A172 (cell line): Measurements from ENCODE around the gene RPL15. TPM values are rescaled to one million over a fixed set of nuclear protein-coding genes. Genes with fewer than 3 reads are reported as not detected.
"Not testable (repeated sequence)": the region's sequence is repeated elsewhere in the genome, so short reads cannot be mapped to it uniquely, and the experiment has no call there.

Experiments
- DNase-seq: peaks from one replicate; pipeline ENCODE4 v3.0.0-alpha.2; 2015; ENCODE audit warnings: low spot score
- total RNA-seq: library from RNA; depleted of rRNA; stranded (reverse); fragments of >200 nt; shearing (Covaris generic); gene quantifications from 2 replicates; pipeline ENCODE4 v1.2.3, GENCODE V29; 2014

Gene RPL15
- total RNA-seq, 1 experiment from 2014 or later: 1,056 TPM

DNA sequence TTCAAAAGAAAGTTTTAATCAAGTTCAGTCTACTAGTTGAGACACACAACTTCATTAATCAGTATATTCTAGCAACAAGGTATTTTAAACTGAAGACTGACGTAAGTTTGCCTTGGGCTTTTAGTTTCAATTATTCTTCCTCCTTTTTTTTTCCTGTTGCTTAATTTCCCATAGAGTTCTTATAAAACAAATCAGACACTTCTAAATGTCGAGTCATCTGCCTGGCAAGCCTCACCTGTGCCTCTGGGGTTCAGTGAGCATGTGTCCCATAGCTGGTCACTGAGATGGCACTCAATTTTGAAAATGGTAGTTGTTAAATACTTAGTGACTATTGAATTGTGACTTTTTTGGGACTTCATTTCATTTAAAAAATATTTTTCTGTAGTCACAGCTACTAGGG lies 27.5 kb upstream of the RPL15 start:
- DNase-seq: no peak

- DNase-seq: no peak
These were observed 27.0 kb upstream of the RPL15 start for GRCh38 chr3:23889950-23890349.

DNA sequence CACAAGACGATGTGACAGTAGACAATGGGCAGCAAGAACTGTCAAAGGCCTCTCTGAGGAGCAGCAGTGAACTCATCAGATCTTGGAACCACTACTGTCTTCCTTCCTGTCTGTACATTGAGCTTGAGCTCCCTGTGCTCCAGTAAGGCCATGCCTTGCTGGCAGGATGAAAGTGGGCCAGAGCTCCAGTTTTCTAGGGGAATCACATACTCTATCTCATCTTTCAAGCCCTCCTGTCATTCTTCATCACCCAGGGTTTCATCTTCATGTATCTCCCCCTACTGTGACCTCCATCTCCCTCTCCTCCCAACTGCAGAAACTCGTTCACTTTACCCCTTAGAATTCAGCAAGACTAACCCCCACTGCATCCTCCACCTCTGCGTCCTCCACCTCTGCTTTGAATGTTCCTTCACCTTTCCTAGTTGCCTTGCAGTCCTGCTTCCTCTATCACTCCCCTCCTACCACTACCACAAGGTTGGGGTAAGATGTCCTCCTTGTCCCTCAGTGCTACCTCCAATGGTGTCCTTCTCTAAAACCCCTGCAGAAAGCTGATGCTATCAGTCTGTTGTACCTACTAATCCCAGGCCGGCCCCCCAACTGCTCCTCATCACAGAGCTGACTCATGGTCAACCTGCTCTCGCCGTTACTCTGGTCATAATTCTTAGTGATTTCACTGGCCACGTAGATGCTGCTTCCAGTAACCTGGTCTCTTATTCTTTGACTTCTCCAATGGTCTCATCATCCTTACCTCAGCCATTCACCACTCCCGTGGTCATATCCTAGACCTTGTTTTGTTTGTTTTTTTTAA lies 22.5 kb upstream of the RPL15 start:
- DNase-seq: no peak

- DNase-seq: no peak
These were observed 21.8 kb upstream of the RPL15 start for GRCh38 chr3:23895181-23895580.

DNA sequence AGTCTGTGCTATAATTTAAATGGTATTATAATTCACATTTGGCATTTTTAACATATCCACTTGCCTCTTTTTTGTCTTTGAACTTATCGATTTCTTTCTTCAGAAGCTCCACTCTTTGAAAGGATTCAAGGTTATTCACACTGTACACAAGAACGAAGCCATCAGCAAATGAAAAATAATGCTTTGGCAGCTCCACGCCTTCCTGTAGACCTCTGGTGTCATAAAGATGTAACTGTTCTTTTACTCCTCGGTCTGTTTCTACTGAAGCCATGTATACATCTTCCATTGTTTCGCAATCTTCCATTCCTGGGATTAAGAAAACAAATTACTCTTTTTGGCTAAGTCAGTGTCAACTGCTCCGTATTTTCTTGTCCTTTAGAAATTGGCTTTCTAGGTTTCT lies 16.2 kb upstream of the RPL15 start:
- DNase-seq: no peak

- no peak for DNase-seq
These were observed 12.4 kb upstream of the RPL15 start for GRCh38 chr3:23904545-23904944.

GRCh38 chr3:23909341-23909740 lies 7.6 kb upstream of the RPL15 start:
- DNase-seq: no peak

DNA sequence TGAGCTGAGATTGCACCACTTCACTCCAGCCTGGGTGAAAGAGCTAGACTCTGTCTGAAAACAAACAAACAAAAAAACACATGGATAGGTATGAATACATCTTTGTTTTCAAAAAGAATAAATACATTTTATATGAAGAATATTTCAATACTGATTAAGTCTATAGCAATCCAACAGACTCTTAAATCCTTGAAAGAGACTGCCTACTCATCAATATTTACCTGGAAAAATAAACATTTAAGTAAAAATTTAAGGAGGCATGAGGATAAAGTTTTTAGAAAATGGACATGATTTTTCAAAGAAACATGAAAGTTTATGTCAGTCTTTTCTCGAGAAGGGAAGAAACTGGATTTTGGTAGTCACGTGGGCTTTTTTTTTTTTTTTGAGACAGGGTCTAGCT lies 5.5 kb upstream of the RPL15 start:
- no peak for DNase-seq

- DNase-seq: not testable (repeated sequence)
These were observed 4.6 kb upstream of the RPL15 start for GRCh38 chr3:23912335-23912734.

DNA sequence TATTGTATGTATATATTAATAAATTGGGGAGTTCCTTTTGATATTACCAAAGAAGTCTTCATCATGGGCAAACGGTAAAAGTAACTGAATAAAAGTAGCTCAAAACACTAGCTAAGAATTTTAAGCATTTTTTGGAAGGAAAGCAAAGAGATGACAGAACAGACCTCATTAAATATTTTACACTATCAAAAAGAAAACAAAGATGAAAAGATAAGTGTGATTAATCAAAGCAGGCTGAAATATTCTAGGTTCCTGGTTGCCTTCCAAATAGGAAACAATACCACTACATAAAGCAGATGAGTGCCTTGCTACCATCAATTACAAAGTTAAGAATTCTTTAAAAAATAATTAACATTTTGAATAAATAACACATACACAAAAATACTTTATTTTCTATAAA lies 3.8 kb upstream of the RPL15 start:
- no peak for DNase-seq

DNA sequence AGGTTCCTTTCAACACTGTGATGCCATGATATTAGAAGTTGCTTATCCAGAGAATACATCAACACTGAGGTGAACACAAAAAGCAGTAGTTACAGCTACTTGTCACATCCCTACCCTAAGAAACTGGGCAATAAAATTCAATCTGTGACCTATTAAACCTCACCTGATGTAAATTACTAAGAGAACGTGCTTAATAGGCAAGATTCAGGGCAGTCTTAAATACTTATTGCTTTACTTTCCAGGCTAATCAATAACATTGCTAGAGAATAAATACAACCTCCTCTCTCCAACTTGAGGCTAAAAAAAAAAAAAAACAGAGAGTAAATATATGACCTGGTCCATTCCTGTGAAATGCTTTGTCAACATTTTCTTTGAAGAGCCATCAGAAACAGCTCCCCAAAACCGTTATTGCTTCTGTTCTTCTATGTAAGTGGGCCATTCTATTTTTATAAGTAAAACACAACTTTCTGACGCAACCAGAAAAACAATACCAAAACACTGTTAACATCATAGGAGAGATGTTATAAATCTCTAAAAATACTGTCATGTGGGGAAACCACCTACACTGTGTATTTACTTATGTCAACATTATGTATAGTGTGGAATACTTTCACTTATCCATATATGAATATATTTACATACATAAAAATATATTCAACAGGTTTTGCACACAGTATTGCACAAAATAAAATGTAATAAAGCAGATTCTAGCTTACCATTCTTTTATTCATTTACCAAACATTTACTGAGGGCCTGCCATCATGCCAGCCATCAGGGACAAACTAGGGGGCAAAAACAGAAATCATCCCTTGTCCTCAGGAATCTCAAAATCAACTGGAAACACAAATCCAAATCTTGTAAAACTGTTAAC lies 2.8 kb upstream of the RPL15 start:
- DNase-seq: no peak

DNA sequence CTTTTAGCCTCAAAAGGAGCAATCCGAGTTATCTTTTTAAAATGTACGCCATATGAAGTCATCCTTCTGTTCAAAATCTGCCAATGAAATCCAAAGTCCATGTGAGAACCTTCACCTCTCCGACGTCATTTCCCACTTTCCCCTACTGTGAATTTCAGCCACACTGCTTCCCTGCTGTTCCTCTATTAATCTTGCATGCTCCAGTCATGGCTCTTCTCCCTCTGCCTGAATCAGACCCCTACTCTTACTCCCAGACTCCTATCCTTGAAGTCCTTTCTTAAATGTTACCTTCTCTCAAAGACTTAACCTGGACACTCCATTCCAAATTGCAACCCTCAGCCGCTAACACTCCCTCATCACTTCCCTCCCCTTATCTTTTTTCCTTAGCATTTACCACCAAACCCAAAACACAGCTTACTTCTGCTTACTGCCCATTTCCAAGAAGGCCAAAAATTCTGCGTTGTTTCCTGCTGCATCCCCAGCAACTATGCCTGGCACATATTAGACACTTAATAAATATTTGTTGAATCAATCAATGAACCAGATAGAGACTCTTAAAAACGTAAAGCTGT lies 1.3 kb upstream of the RPL15 start:
- DNase-seq: peak; percentile 16

DNA sequence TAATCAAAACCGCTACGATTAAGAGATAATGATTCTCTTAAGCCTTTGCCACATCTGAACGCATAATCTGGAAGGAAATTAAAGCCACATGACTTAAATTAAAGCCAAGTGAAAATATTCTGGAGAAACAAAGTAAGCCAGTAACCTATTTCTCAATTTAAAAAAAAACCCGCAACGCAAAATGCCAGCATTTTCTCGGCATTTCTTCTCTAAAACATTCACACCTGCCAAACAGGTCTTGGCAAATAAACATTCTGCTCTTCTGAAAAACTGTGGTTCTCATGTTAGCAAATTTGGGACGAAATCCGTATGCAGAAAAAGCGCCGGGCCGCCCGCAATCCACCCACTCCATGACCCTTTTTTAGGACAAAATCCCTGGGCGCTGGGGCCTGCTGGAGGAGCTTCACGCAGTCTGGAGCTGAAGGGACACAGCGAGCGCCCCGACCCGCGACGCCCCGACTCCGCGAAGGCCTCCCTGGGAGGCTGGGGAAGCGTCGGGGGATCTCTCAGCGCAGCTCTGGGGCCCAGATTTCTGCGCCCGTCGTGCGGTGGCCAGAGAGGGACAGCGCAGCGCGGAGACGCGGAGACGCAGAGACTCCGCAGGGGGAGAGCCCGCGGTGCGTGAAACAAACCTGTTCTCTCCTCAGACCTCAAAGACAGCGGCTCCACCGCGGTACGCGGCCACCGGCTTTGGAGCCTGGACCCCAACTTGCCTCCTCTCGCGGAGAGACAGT lies 613 bp upstream of the RPL15 start:
- no peak for DNase-seq

GRCh38 chr3:23917679-23918303 lies 859 bp downstream of the RPL15 start:
- peak; percentile 38 for DNase-seq

DNA sequence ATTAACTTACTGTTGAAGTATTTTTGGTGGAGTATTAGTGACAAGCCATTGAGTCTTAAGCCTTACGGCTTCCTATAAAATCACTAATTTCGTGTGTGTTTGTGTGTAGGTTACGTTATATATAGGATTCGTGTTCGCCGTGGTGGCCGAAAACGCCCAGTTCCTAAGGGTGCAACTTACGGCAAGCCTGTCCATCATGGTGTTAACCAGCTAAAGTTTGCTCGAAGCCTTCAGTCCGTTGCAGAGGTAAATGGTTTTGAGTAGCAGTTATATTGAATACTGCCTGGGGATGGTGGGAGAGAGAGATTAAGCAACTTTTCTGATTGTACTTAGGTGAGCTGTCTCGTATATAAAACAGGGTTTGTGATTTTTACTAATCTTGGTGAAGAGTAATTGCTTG lies 1.4 kb downstream of the RPL15 start:
- not testable (repeated sequence) for DNase-seq

DNA sequence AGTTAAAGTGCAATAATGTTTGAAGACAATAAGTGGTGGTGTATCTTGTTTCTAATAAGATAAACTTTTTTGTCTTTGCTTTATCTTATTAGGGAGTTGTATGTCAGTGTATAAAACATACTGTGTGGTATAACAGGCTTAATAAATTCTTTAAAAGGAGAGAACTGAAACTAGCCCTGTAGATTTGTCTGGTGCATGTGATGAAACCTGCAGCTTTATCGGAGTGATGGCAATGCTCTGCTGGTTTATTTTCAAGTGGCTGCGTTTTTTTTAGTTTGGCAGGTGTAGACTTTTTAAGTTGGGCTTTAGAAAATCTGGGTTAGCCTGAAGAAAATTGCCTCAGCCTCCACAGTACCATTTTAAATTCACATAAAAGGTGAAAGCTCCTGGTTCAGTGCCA lies 2.7 kb downstream of the RPL15 start:
- DNase-seq: no peak

DNA sequence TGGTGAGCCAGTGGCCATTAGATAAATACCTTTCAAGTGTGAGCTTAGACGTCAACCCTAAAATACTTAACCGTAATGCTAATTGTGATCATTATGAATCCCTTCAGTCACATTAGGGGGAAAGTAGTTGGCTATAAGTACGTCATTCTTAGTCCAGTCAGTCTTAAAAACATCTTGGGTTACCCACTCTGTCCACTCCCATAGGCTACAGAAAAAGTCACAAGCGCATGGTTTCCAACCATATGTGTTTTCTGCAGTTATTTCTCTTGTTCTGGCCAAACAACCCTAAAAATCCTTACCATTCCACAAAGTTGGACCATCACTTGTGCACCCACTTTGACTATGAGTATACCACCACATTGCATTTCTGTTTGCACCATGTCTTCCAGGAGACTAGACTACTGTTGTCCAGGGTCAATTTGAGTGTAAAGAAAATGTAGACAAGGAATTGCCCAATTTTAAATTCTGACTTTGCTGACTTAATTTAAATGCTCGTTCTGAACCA lies 3.3 kb downstream of the RPL15 start:
- no peak for DNase-seq

DNA sequence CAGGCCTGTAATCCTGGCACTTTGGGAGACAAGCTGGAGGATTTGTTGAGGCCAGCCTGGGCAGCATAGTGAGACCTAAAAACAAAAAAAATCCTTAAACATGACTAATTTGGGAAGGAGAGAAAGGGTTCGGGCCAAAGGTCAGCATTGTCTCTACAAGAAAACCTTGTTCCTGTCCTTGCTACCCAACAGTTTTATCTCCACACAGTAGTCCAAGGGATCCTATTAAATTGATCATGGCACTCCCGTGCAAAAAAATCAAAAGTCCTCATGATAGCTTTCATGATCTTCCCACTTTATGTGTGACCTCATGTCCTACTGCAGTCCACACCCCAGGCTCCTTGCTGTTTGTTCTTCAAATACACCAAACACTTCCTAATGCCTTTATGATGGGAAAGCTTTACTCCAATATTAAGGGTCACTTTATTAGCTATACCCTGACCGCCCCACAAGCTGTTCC lies 4.2 kb downstream of the RPL15 start:
- no peak for DNase-seq

DNA sequence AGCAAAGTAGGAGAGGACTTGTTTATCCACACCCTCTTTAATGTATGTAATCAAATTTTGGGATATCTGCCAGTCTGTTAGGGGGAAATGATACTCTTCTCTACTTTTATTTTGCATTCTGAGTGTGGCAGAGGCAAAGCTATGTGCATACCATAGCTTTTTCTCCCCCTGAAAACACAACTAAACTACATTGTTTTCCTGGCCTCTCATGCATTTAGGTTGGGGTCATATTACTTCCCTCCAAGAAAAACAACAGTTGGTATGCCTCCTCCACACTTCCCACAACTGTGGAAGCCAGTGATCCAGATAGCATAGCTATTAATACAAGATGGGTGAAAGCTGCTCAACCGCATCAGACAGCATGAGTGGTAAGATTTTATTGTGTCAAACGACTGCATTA lies 6.9 kb downstream of the RPL15 start:
- no peak for DNase-seq

DNA sequence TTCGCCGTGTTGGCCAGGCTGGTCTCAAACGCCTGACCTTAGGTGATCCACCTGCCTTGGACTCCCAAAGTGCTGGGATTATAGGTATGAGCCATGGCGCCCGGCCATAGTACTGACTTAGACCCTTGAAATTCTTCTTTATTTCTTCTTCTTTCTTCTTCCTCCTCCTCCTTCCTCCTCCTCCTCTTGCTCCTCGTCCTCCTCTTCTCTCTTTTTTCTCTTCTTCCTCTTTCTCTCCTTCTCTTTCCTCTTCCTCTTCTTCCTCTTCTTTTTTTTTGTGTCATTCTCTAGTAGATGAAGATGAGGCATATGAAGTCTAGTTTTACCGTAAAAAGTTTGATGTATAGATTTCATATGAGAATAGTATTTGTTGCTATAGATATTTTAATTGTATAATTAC lies 9.3 kb downstream of the RPL15 start:
- no peak for DNase-seq

GRCh38 chr3:23926736-23927135 lies 9.8 kb downstream of the RPL15 start:
- no peak for DNase-seq
